K562 (cell line): Measurements from ENCODE around the gene ASGR1. TPM values are rescaled to one million over a fixed set of nuclear protein-coding genes. Genes with fewer than 3 reads are reported as not detected.

ENCODE experiments used
- ATAC-seq: fragments of 200-7000 bp; cut with Tn5 transposase; 3 replicates; pipeline ENCODE4 v1.9.1; 2020; ENCODE audit warnings: moderate library complexity
- BruUV-seq: library from RNA; stranded (reverse); fragments of 400-500 nt; replicated peaks from 2 replicates; lab custom pipeline; 2021; lab: Mats Ljungman, UMichigan
- CTCF ChIA-PET: fragments of 300-600 bp; formaldehyde crosslinking; extraction: SDS; loops from one replicate; lab custom pipeline; 2021; ENCODE audit warnings: low intra/inter-chr PET ratio; lab: Yijun Ruan, JAX
- POLR2A ChIA-PET: fragments of 300-600, 350-650 bp; sonication (Branson Sonifier 250); formaldehyde crosslinking; extraction: SDS; loops from one replicate; lab custom pipeline; 2021; ENCODE audit warnings: antibody characterized with exemption, inconsistent platforms; lab: Yijun Ruan, JAX
- DNase-seq, 4 experiments: peaks; one replicate each; pipeline versions ENCODE4 v3.0.0 to v3.0.0-alpha.2; 2011 to 2018; ENCODE audit warnings: low spot score in 3 of 4, mixed read lengths in 3 of 4; ENCODE audit errors: extremely low read depth in 1 of 4
- FAIRE-seq: peaks from 2 replicates; lab custom pipeline; 2011; peaks lifted over from hg19 to GRCh38; lab: Jason Lieb, UNC
- H2AFZ ChIP-seq: 2 replicates; pipeline ENCODE4 v1.6.0; 2011; ENCODE audit warnings: low read depth, low read length, control low read depth, inconsistent platforms
- H3K27ac ChIP-seq: fragments of 200-600 bp; 3 replicates; pipeline ENCODE4 v1.8.0; 2011; ENCODE audit warnings: low read depth, mild to moderate bottlenecking, control low read depth, inconsistent platforms, low read length, moderate library complexity, mixed read lengths; ENCODE audit errors: extremely low read depth
- H3K27me3 ChIP-seq, 2 experiments: fragments of 300-600 bp in 1 of 2; 2 replicates in 1 of 2; 3 replicates in 1 of 2; pipeline versions ENCODE4 v1.6.0 to v1.8.0; 2011; ENCODE audit warnings: inconsistent platforms in 2 of 2, low read length in 2 of 2, mild to moderate bottlenecking in 1 of 2, mixed read lengths in 1 of 2, moderate library complexity in 1 of 2; ENCODE audit not compliant: control insufficient read depth in 2 of 2, insufficient read depth in 2 of 2
- H3K36me3 ChIP-seq: fragments of 300-600 bp; 3 replicates; pipeline ENCODE4 v1.8.0; 2011; ENCODE audit warnings: mild to moderate bottlenecking, low read length, inconsistent platforms; ENCODE audit not compliant: control insufficient read depth, insufficient read depth
- H3K4me1 ChIP-seq, 2 experiments: fragments of 200-600 bp in 1 of 2; replicated peaks in 1 of 2; 2 replicates in 1 of 2; 3 replicates in 1 of 2; pipeline versions ENCODE4 v1.5.1 to v1.8.0; 2011; ENCODE audit warnings: inconsistent platforms in 2 of 2, low read length in 2 of 2, mild to moderate bottlenecking in 1 of 2, mixed read lengths in 1 of 2, moderate library complexity in 1 of 2; ENCODE audit not compliant: control insufficient read depth in 2 of 2, insufficient read depth in 2 of 2
- H3K4me2 ChIP-seq: 2 replicates; pipeline ENCODE4 v1.6.1; 2011; ENCODE audit warnings: low read length, control low read depth, inconsistent platforms, mixed read lengths; ENCODE audit not compliant: insufficient read depth
- H3K4me3 ChIP-seq: fragments of 200-600 bp; sonication (generic), shearing (Covaris generic); 2 replicates; pipeline ENCODE4 v1.5.1; 2016; ENCODE audit warnings: control low read depth, inconsistent platforms
- H3K79me2 ChIP-seq: fragments of 200-600 bp; 3 replicates; pipeline ENCODE4 v1.8.0; 2011; ENCODE audit warnings: low read length, inconsistent platforms; ENCODE audit not compliant: control insufficient read depth, insufficient read depth
- H3K9ac ChIP-seq, 2 experiments: 2 replicates each; pipeline versions ENCODE4 v1.6.0 to v1.6.1; 2011; ENCODE audit warnings: low read depth in 2 of 2, low read length in 2 of 2, control low read depth in 1 of 2, inconsistent platforms in 1 of 2, mild to moderate bottlenecking in 1 of 2, mixed read lengths in 1 of 2; ENCODE audit not compliant: insufficient read depth in 1 of 2
- H3K9me1 ChIP-seq: one replicate; pipeline ENCODE4 v1.6.0; 2011; ENCODE audit warnings: inconsistent platforms, mild to moderate bottlenecking, low read length, moderate library complexity; ENCODE audit not compliant: control insufficient read depth, insufficient read depth
- H3K9me3 ChIP-seq: replicated peaks from 2 replicates; pipeline ENCODE4 v1.5.1; 2011; ENCODE audit warnings: low read depth, low read length, inconsistent platforms; ENCODE audit not compliant: control insufficient read depth, insufficient read depth
- H4K20me1 ChIP-seq: replicated peaks from 2 replicates; pipeline ENCODE4 v1.6.1; 2011; ENCODE audit warnings: low read length, inconsistent platforms, mixed read lengths; ENCODE audit not compliant: control insufficient read depth, insufficient read depth
- BCOR ChIP-seq: fragments of 450-650 bp; IDR thresholded peaks from 2 replicates; pipeline ENCODE4 v1.6.1; 2016
- CREB1 ChIP-seq, 2 experiments: sonication (generic) in 1 of 2; formaldehyde crosslinking in 1 of 2; IDR thresholded peaks; 2 replicates each; pipeline versions ENCODE4 v1.6.1 to v1.8.0; 2012 to 2022; ENCODE audit warnings: inconsistent platforms in 1 of 2, mild to moderate bottlenecking in 1 of 2, missing genetic modification reagents in 1 of 2, moderate library complexity in 1 of 2
- CREB5 ChIP-seq: fragments of 250-450 bp; sonication (Bioruptor Pico); IDR thresholded peaks from 2 replicates; pipeline ENCODE4 v1.5.0; 2020; ENCODE audit warnings: mild to moderate bottlenecking
- KHSRP ChIP-seq: fragments of 450-650 bp; IDR thresholded peaks from 2 replicates; pipeline ENCODE4 v1.6.1; 2017
- POLR2AphosphoS2 ChIP-seq: IDR thresholded peaks from 2 replicates; pipeline ENCODE4 v1.6.1; 2012; ENCODE audit warnings: low read length, improper control_type of control experiment
- RBBP5 ChIP-seq: fragments of 200-600 bp; sonication (generic); IDR thresholded peaks from 2 replicates; pipeline ENCODE4 v1.6.1; 2012; ENCODE audit warnings: borderline replicate concordance, mild to moderate bottlenecking, low read length, control low read depth, inconsistent platforms; ENCODE audit not compliant: insufficient read depth, poor library complexity, severe bottlenecking
- SMAD3 ChIP-seq: fragments of 450-650 bp; formaldehyde crosslinking; conservative IDR thresholded peaks from 2 replicates; pipeline ENCODE4 v1.4.0; 2020; ENCODE audit warnings: mild to moderate bottlenecking
- TCF7L2 ChIP-seq: fragments of 150-350 bp; IDR thresholded peaks from 2 replicates; pipeline ENCODE4 v1.6.1; 2016; ENCODE audit warnings: low read depth, mild to moderate bottlenecking, low read length, moderate library complexity
- ZBTB1 ChIP-seq: sonication (generic); formaldehyde crosslinking; IDR thresholded peaks from 2 replicates; pipeline ENCODE4 v1.8.1; 2023; ENCODE audit warnings: missing genetic modification reagents, low read depth, mild to moderate bottlenecking, borderline replicate concordance
- ZNF384 ChIP-seq: IDR thresholded peaks from 2 replicates; pipeline ENCODE4 v1.6.1; 2012; ENCODE audit warnings: low read depth, low read length, improper control_type of control experiment
- ZNF395 ChIP-seq: fragments of 200-800 bp; sonication (Bioruptor generic); IDR thresholded peaks from 2 replicates; pipeline ENCODE4 v1.6.1; 2017; ENCODE audit warnings: missing genetic modification characterization, missing compliant biosample characterization
- WGBS: fragments of 100-300 bp; shearing (Covaris generic); methylation state at CpG from one replicate; pipeline ENCODE4 v1.1.6; 2016; ENCODE audit warnings: low coverage, mixed read lengths; ENCODE audit not compliant: insufficient coverage; ENCODE audit errors: missing lambda C conversion rate; 5-methylcytosine and 5-hydroxymethylcytosine counted together
- in situ Hi-C: fragments of 300-500 bp; cut with MboI; formaldehyde crosslinking; loops from 4 replicates; pipeline ENCODE4 v1.15.0; 2018; ENCODE audit warnings: inconsistent platforms, mixed read lengths
- intact Hi-C: fragments of 100-400 bp; cut with micrococcal nuclease; formaldehyde crosslinking; loops from 2 replicates; pipeline ENCODE4 v1.14.2; 2022
- polyA plus RNA-seq, 8 experiments: library from polyadenylated mRNA; depleted of rRNA in 4 of 8; stranded (reverse) in 5 of 8; unstranded in 3 of 8; fragments of >200 nt; fragmentation: Nextera tagmentation in 2 of 8; fragmentation: Illumina TruSeq in 1 of 8; extraction: Ambion mirVana in 2 of 8; extraction: Trizol in 1 of 8; gene quantifications; 2 replicates each; pipeline versions ENCODE4 v1.2.1 to v1.2.3, GENCODE V29; 2011 to 2014; ENCODE audit warnings: inconsistent platforms in 1 of 8, missing spikeins in 1 of 8
- total RNA-seq, 7 experiments: library from RNA; depleted of rRNA in 6 of 7; stranded (reverse); fragments of >200 nt in 6 of 7; fragmentation: Illumina TruSeq in 2 of 7; extraction: Trizol in 2 of 7; gene quantifications; 2 replicates each; pipeline versions ENCODE4 v1.2.1 to v1.2.3, GENCODE V29; 2011 to 2021; ENCODE audit warnings: low replicate concordance in 1 of 7
- TF ChIP-seq, protein P1 (sequence below): fragments of 250-450 bp; sonication (Bioruptor Pico); IDR thresholded peaks from 2 replicates; pipeline ENCODE4 v1.8.0; 2021; ENCODE audit warnings: mild to moderate bottlenecking, moderate library complexity
- TF ChIP-seq, protein P2 (sequence below): sonication (generic); formaldehyde crosslinking; IDR thresholded peaks from 2 replicates; pipeline ENCODE4 v1.8.0; 2022; ENCODE audit warnings: missing genetic modification reagents, mild to moderate bottlenecking, moderate library complexity, borderline replicate concordance

The ASGR1 gene
- total and polyA plus RNA-seq, 9 of the 15 experiments (the other 6 are each of a cell fraction or from before 2014, with no cell fraction given), result 0.11 to 1.0 (median 0.64) TPM; not detected in 2

- TF ChIP-seq, protein P1, sequence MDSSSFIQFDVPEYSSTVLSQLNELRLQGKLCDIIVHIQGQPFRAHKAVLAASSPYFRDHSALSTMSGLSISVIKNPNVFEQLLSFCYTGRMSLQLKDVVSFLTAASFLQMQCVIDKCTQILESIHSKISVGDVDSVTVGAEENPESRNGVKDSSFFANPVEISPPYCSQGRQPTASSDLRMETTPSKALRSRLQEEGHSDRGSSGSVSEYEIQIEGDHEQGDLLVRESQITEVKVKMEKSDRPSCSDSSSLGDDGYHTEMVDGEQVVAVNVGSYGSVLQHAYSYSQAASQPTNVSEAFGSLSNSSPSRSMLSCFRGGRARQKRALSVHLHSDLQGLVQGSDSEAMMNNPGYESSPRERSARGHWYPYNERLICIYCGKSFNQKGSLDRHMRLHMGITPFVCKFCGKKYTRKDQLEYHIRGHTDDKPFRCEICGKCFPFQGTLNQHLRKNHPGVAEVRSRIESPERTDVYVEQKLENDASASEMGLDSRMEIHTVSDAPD (CRISPR knock-in tag), result no peak
- TF ChIP-seq, protein P2, sequence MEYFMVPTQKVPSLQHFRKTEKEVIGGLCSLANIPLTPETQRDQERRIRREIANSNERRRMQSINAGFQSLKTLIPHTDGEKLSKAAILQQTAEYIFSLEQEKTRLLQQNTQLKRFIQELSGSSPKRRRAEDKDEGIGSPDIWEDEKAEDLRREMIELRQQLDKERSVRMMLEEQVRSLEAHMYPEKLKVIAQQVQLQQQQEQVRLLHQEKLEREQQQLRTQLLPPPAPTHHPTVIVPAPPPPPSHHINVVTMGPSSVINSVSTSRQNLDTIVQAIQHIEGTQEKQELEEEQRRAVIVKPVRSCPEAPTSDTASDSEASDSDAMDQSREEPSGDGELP (CRISPR knock-in tag), result peak; percentile 94
Observed at GRCh38 chr17:7177954-7178477, 1.2 kb downstream of the ASGR1 start (continued).

- no peaks in the 10 kb centered on the region for H4K20me1 ChIP-seq
- peak; percentile 75 to 84 (median 76) for DNase-seq
- 0 out of 2 replicates have a peak, but pooled peaks cover 3% of the 10 kb centered on the region for H3K9me3 ChIP-seq
- ChIA-PET CTCF (interaction anchor here (0.6 to 2.2 kb wide), 3 partner anchors 129 to 264 kb away, joined by 3 to 11 read pairs (median 4); no protein-coding TSS in a partner anchor), POLR2A (interaction anchor here (0.7 to 0.8 kb wide), 3 partner anchors 10 to 77 kb away, joined by 3 to 4 read pairs (median 3); no protein-coding TSS in a partner anchor)
- H3K79me2 ChIP-seq, result no peaks in the 10 kb centered on the region
- peak overlapping the region; percentile 92 for H2AFZ ChIP-seq
- no peak overlapping the region; the same call in 2 of the 3 replicates for H3K27ac ChIP-seq
- H3K9me1 ChIP-seq, result no peaks in the 10 kb centered on the region
- H3K36me3 ChIP-seq, result no peaks in the 10 kb centered on the region
- ATAC-seq, result peak; percentile 95
- intact Hi-C loops, result loop anchor here (1.0 kb wide), 1 partner anchor 125 kb away; no protein-coding TSS in a partner anchor
- 0% methylated on average over 10 of the region's 31 CpGs for WGBS
- peak; percentile 78 for FAIRE-seq
- peak overlapping the region; percentile 88 for H3K4me2 ChIP-seq
- peaks cover 3 to 26% of the 10 kb centered on the region in 2 experiments; a peak in 3 of 5 replicates for H3K4me1 ChIP-seq
- no TSS peak for BruUV-seq
- in situ Hi-C loops, result no loop called here
- H3K4me3 ChIP-seq, result peak overlapping the region; percentile 36
- peak overlapping the region; percentile 40 to 53; a peak in 2 of 4 replicates for H3K9ac ChIP-seq
- H3K27me3 ChIP-seq, result peaks cover 0 to 14% of the 10 kb centered on the region in 2 experiments; a peak in 2 of 5 replicates
- TF ChIP-seq ZBTB1 (CRISPR knock-in tag) (no peak), SMAD3 (no peak), KHSRP (no peak), POLR2AphosphoS2 (no peak), ZNF384 (no peak), CREB1 (IDR thresholded peaks at IDR 0.05) (peak; percentile 51; the same call in 1 of the 2 replicates), CREB1 (CRISPR knock-in tag; IDR thresholded peaks at IDR 0.05) (peak; percentile 63; the same call in 1 of the 2 replicates), CREB5 (CRISPR knock-in tag) (no peak), TCF7L2 (no peak), BCOR (no peak), RBBP5 (no peak), ZNF395 (no peak)
Observed at GRCh38 chr17:7177191-7177953, 1.8 kb downstream of the ASGR1 start.
